ENCODE data around the gene GALNT10. TPM values are rescaled to one million over a fixed set of nuclear protein-coding genes. Genes with fewer than 3 reads are reported as not detected.

GALNT10 gene
- total and polyA plus RNA-seq, 2 experiments from 2014 or later, result 3.2 to 12.9 TPM

GRCh38 chr5:154277499-154277898 lies 87.0 kb downstream of the GALNT10 start:
- Histone ChIP-seq H3K9me2 (ENCODE audit: insufficient read depth) (0 out of 2 replicates have a peak, but pooled peaks cover 6% of the 10 kb centered on the region), H3K4me2 (no peak overlapping the region), H3K27me3 (ENCODE audit: insufficient read depth) (no peaks in the 10 kb centered on the region), H3F3A (replicated peaks; ENCODE audit: low read depth) (no peaks in the 10 kb centered on the region), H4K20me1 (replicated peaks; ENCODE audit: insufficient read depth) (no peaks in the 10 kb centered on the region; the same call in 1 of the 2 replicates), H3K79me2 (replicated peaks; ENCODE audit: insufficient read depth) (no peaks in the 10 kb centered on the region), H3K4me1 (ENCODE audit: insufficient read depth) (peaks cover 3% of the 10 kb centered on the region; the same call in 1 of the 2 replicates), H3K27ac (ENCODE audit: low read depth) (no peak overlapping the region), H3K4me3 (no peak overlapping the region), H2AFZ (no peak overlapping the region), H3K36me3 (ENCODE audit: insufficient read depth) (no peaks in the 10 kb centered on the region)
- H3K9me3 Mint-ChIP-seq, result no peaks in the 10 kb centered on the region
- no peak overlapping the region for H3K27ac Mint-ChIP-seq
- DNase-seq (ENCODE audit: low spot score) (no peak), ATAC-seq (no peak)
- TF ChIP-seq POLR2AphosphoS5 (IDR thresholded peaks at IDR 0.05; ENCODE audit: low read depth) (no peak), CTCF (conservative IDR thresholded peaks at IDR 0.05; ENCODE audit: low read depth in 2 of 2) (no peak), STAT1 (IDR thresholded peaks at IDR 0.05; ENCODE audit: unreplicated experiment) (no peak), ZNF331 (CRISPR knock-in tag; IDR thresholded peaks at IDR 0.05; ENCODE audit: low read depth) (no peak), ZNF114 (CRISPR knock-in tag; IDR thresholded peaks at IDR 0.05) (no peak), EZH2phosphoT487 (IDR thresholded peaks at IDR 0.05; ENCODE audit: unreplicated experiment) (no peak), CREB1 (CRISPR knock-in tag; IDR thresholded peaks at IDR 0.05; ENCODE audit: low read depth) (no peak), EZH2 (IDR thresholded peaks at IDR 0.05; ENCODE audit: low read depth, unreplicated experiment) (no peak), NANOG (IDR thresholded peaks at IDR 0.05; ENCODE audit: borderline replicate concordance) (no peak)
- TF ChIP-seq, protein P1, sequence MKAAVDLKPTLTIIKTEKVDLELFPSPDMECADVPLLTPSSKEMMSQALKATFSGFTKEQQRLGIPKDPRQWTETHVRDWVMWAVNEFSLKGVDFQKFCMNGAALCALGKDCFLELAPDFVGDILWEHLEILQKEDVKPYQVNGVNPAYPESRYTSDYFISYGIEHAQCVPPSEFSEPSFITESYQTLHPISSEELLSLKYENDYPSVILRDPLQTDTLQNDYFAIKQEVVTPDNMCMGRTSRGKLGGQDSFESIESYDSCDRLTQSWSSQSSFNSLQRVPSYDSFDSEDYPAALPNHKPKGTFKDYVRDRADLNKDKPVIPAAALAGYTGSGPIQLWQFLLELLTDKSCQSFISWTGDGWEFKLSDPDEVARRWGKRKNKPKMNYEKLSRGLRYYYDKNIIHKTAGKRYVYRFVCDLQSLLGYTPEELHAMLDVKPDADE (IDR thresholded peaks at IDR 0.05), result no peak
- peaks cover 6% of the 10 kb centered on the region; the same call in 1 of the 3 replicates for H3K4me1 Mint-ChIP-seq
- no peak overlapping the region for H3K4me3 Mint-ChIP-seq
- no peaks in the 10 kb centered on the region for H3K36me3 Mint-ChIP-seq (ENCODE audit: low read depth)
- H3K27me3 Mint-ChIP-seq (ENCODE audit: insufficient read depth, low read depth, poor library complexity), result peaks cover 4% of the 10 kb centered on the region

- Histone ChIP-seq H3K27me3 (ENCODE audit: insufficient read depth) (no peaks in the 10 kb centered on the region), H3K9me2 (ENCODE audit: insufficient read depth) (0 out of 2 replicates have a peak, but pooled peaks cover 6% of the 10 kb centered on the region), H3K4me3 (no peak overlapping the region), H3K36me3 (ENCODE audit: insufficient read depth) (no peaks in the 10 kb centered on the region), H3K79me2 (replicated peaks; ENCODE audit: insufficient read depth) (no peaks in the 10 kb centered on the region), H3K4me1 (ENCODE audit: insufficient read depth) (peaks cover 3% of the 10 kb centered on the region; the same call in 1 of the 2 replicates), H2AFZ (no peak overlapping the region), H3F3A (replicated peaks; ENCODE audit: low read depth) (no peaks in the 10 kb centered on the region), H3K27ac (ENCODE audit: low read depth) (no peak overlapping the region), H4K20me1 (replicated peaks; ENCODE audit: insufficient read depth) (no peaks in the 10 kb centered on the region; the same call in 1 of the 2 replicates), H3K4me2 (no peak overlapping the region)
- H3K9me3 Mint-ChIP-seq, result no peaks in the 10 kb centered on the region
- 0 out of 3 replicates have a peak, but pooled peaks cover under 1% of the 10 kb centered on the region for H3K4me1 Mint-ChIP-seq
- H3K27me3 Mint-ChIP-seq (ENCODE audit: insufficient read depth, low read depth, poor library complexity), result peaks cover 4% of the 10 kb centered on the region
- TF ChIP-seq EZH2 (IDR thresholded peaks at IDR 0.05; ENCODE audit: low read depth, unreplicated experiment), result no peak
- no peak for TF ChIP-seq ZNF331 (CRISPR knock-in tag; IDR thresholded peaks at IDR 0.05; ENCODE audit: low read depth)
- no peak for TF ChIP-seq EZH2phosphoT487 (IDR thresholded peaks at IDR 0.05; ENCODE audit: unreplicated experiment)
- TF ChIP-seq CREB1 (CRISPR knock-in tag; IDR thresholded peaks at IDR 0.05; ENCODE audit: low read depth), result no peak
- TF ChIP-seq ZNF114 (CRISPR knock-in tag; IDR thresholded peaks at IDR 0.05), result no peak
- TF ChIP-seq NANOG (IDR thresholded peaks at IDR 0.05; ENCODE audit: borderline replicate concordance), result no peak
- TF ChIP-seq, protein P2, sequence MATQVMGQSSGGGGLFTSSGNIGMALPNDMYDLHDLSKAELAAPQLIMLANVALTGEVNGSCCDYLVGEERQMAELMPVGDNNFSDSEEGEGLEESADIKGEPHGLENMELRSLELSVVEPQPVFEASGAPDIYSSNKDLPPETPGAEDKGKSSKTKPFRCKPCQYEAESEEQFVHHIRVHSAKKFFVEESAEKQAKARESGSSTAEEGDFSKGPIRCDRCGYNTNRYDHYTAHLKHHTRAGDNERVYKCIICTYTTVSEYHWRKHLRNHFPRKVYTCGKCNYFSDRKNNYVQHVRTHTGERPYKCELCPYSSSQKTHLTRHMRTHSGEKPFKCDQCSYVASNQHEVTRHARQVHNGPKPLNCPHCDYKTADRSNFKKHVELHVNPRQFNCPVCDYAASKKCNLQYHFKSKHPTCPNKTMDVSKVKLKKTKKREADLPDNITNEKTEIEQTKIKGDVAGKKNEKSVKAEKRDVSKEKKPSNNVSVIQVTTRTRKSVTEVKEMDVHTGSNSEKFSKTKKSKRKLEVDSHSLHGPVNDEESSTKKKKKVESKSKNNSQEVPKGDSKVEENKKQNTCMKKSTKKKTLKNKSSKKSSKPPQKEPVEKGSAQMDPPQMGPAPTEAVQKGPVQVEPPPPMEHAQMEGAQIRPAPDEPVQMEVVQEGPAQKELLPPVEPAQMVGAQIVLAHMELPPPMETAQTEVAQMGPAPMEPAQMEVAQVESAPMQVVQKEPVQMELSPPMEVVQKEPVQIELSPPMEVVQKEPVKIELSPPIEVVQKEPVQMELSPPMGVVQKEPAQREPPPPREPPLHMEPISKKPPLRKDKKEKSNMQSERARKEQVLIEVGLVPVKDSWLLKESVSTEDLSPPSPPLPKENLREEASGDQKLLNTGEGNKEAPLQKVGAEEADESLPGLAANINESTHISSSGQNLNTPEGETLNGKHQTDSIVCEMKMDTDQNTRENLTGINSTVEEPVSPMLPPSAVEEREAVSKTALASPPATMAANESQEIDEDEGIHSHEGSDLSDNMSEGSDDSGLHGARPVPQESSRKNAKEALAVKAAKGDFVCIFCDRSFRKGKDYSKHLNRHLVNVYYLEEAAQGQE (IDR thresholded peaks at IDR 0.05; ENCODE audit: unreplicated experiment), result no peak
- TF ChIP-seq POLR2AphosphoS5 (IDR thresholded peaks at IDR 0.05; ENCODE audit: low read depth), result no peak
- TF ChIP-seq CTCF (conservative IDR thresholded peaks at IDR 0.05; ENCODE audit: low read depth in 2 of 2), result no peak
- no peak for TF ChIP-seq JUNB (IDR thresholded peaks at IDR 0.05; ENCODE audit: unreplicated experiment)
- no peak for TF ChIP-seq STAT1 (IDR thresholded peaks at IDR 0.05; ENCODE audit: unreplicated experiment)
- no peak for ATAC-seq
- H3K27ac Mint-ChIP-seq, result no peak overlapping the region
- H3K4me3 Mint-ChIP-seq, result no peak overlapping the region
- H3K36me3 Mint-ChIP-seq (ENCODE audit: low read depth), result no peaks in the 10 kb centered on the region
- no peak for DNase-seq (ENCODE audit: low spot score)
Measured at GRCh38 chr5:154278186-154278585, 87.7 kb downstream of the GALNT10 start.

All from GM23338 (cell line).